HepG2 (cell line): ENCODE results near the gene JAZF1.

Experiments used
- KDM5B ChIP-seq: sonication (generic); formaldehyde crosslinking; IDR thresholded peaks from 2 replicates; pipeline ENCODE4 v1.4.0; 2020; ENCODE audit warnings: missing genetic modification reagents, mild to moderate bottlenecking, borderline replicate concordance
- PBX3 ChIP-seq: sonication (generic); formaldehyde crosslinking; IDR thresholded peaks from 2 replicates; pipeline ENCODE4 v1.8.1; 2023; ENCODE audit warnings: missing genetic modification reagents, inconsistent platforms, borderline replicate concordance
- POLR2A ChIP-seq, 2 experiments: IDR thresholded peaks; 2 replicates each; pipeline ENCODE4 v1.6.1; 2011; ENCODE audit warnings: low read depth in 2 of 2, low read length in 2 of 2, mild to moderate bottlenecking in 1 of 2, moderate library complexity in 1 of 2; ENCODE audit not compliant: insufficient read depth in 1 of 2
- ZNF253 ChIP-seq: sonication (generic); formaldehyde crosslinking; IDR thresholded peaks from 2 replicates; pipeline ENCODE4 v1.8.0; 2022; ENCODE audit warnings: mild to moderate bottlenecking, missing genetic modification reagents, borderline replicate concordance
- ZNF563 ChIP-seq: sonication (generic); formaldehyde crosslinking; IDR thresholded peaks from 2 replicates; pipeline ENCODE4 v1.8.0; 2022; ENCODE audit warnings: mild to moderate bottlenecking, moderate library complexity, missing genetic modification reagents
- TF ChIP-seq, protein P1 (sequence below): sonication (generic); formaldehyde crosslinking; IDR thresholded peaks from 2 replicates; pipeline ENCODE4 v1.5.0; 2020; ENCODE audit warnings: mild to moderate bottlenecking, missing genetic modification reagents, moderate library complexity

- TF ChIP-seq ZNF253 (CRISPR knock-in tag) (no peak), POLR2A (IDR thresholded peaks at IDR 0.05; ENCODE audit: insufficient read depth in 1 of 2, low read depth in 2 of 2, low read length in 2 of 2) (no peak), KDM5B (CRISPR knock-in tag) (no peak), PBX3 (CRISPR knock-in tag) (no peak), ZNF563 (CRISPR knock-in tag) (no peak)
- TF ChIP-seq, protein P1, sequence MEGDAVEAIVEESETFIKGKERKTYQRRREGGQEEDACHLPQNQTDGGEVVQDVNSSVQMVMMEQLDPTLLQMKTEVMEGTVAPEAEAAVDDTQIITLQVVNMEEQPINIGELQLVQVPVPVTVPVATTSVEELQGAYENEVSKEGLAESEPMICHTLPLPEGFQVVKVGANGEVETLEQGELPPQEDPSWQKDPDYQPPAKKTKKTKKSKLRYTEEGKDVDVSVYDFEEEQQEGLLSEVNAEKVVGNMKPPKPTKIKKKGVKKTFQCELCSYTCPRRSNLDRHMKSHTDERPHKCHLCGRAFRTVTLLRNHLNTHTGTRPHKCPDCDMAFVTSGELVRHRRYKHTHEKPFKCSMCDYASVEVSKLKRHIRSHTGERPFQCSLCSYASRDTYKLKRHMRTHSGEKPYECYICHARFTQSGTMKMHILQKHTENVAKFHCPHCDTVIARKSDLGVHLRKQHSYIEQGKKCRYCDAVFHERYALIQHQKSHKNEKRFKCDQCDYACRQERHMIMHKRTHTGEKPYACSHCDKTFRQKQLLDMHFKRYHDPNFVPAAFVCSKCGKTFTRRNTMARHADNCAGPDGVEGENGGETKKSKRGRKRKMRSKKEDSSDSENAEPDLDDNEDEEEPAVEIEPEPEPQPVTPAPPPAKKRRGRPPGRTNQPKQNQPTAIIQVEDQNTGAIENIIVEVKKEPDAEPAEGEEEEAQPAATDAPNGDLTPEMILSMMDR (CRISPR knock-in tag), result no peak
These were observed 232.9 kb downstream of the JAZF1 start for GRCh38 chr7:27947586-27948278.
